ENCODE data around the gene TRIM39.
"Not testable (repeated sequence)": the region's sequence is repeated elsewhere in the genome, so short reads cannot be mapped to it uniquely, and the experiment has no call there.

Gene TRIM39

GRCh38 chr6:30326526-30327231, at the start of gene TRIM39:
TSS of gene TRIM39 (plus strand) at chr6:30326927. CDS start at chr6:30329318, 2,391 bp downstream.
- peak; percentile 93 for DNase-seq

- DNase-seq: not testable (repeated sequence)
Observed at GRCh38 chr6:30280988-30281387, 45.7 kb upstream of the TRIM39 start.

- DNase-seq: no peak
Observed at GRCh38 chr6:30282522-30282921, 44.2 kb upstream of the TRIM39 start.

GRCh38 chr6:30283761-30284160, 43.0 kb upstream of the TRIM39 start:
- no peak for DNase-seq

GRCh38 chr6:30287139-30287538, 39.6 kb upstream of the TRIM39 start:
- DNase-seq: no peak

GRCh38 chr6:30295837-30296236, 30.9 kb upstream of the TRIM39 start:
- DNase-seq: no peak

- no peak for DNase-seq
Observed at GRCh38 chr6:30304002-30304401, 22.7 kb upstream of the TRIM39 start.

- no peak for DNase-seq
Observed at GRCh38 chr6:30311101-30311500, 15.6 kb upstream of the TRIM39 start.

- DNase-seq: no peak
Observed at GRCh38 chr6:30311671-30312070, 15.1 kb upstream of the TRIM39 start.

GRCh38 chr6:30312266-30312665, 14.5 kb upstream of the TRIM39 start:
- DNase-seq: no peak

- no peak for DNase-seq
Observed at GRCh38 chr6:30312676-30313321, 13.9 kb upstream of the TRIM39 start.

GRCh38 chr6:30315156-30315555, 11.6 kb upstream of the TRIM39 start:
- no peak for DNase-seq

- DNase-seq: no peak
Observed at GRCh38 chr6:30317913-30318589, 8.7 kb upstream of the TRIM39 start.

- no peak for DNase-seq
Observed at GRCh38 chr6:30319146-30319835, 7.4 kb upstream of the TRIM39 start.

- no peak for DNase-seq
Observed at GRCh38 chr6:30321692-30322388, 4.9 kb upstream of the TRIM39 start.

- DNase-seq: peak; percentile 65
Observed at GRCh38 chr6:30322527-30323501, 3.9 kb upstream of the TRIM39 start.

- no peak for DNase-seq
Observed at GRCh38 chr6:30323806-30324205, 2.9 kb upstream of the TRIM39 start.

GRCh38 chr6:30325150-30325872, 1.4 kb upstream of the TRIM39 start:
- DNase-seq: no peak

GRCh38 chr6:30325873-30326525, 728 bp upstream of the TRIM39 start:
- peak; percentile 85 for DNase-seq

- peak; percentile 77 for DNase-seq
Observed at GRCh38 chr6:30327232-30327746, 562 bp downstream of the TRIM39 start.
